ENCODE results near the gene AXIN2.

DNA sequence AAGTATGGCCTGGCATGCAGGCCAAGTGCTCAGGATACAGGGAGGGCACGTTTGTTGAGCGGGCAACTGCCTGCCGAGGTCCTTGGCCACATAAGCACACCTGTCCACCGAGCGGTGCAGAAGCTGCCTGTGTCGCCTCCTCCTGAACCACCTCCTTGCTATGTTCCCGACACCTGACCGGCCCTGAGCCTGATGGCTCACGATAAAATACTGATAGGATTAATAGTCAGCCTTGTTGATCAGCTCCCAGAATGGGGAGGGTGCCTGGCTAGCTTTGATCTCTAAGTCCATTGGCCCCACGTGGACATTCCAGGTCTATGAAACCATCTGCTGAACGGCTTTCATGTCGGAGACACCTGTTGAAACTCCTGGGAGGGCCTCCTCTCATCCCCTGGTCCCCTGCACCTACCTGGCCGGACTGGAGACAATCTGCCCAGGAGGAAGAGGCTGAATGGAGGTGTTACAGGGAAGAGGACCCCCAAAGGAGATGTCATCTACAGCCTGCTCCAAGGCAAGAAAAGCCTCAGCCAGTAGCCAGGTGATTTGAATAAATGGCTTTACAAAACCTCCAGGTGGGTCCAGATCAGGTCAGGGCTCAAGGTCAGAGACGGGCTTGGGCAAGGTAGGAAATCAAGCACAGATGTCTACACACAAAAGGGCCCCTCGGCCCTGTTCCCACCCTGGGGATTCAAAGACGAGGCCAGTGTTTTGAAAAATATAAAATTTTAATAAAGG is 33.4 kb downstream of the AXIN2 start:
- TF ChIP-seq, protein P1, sequence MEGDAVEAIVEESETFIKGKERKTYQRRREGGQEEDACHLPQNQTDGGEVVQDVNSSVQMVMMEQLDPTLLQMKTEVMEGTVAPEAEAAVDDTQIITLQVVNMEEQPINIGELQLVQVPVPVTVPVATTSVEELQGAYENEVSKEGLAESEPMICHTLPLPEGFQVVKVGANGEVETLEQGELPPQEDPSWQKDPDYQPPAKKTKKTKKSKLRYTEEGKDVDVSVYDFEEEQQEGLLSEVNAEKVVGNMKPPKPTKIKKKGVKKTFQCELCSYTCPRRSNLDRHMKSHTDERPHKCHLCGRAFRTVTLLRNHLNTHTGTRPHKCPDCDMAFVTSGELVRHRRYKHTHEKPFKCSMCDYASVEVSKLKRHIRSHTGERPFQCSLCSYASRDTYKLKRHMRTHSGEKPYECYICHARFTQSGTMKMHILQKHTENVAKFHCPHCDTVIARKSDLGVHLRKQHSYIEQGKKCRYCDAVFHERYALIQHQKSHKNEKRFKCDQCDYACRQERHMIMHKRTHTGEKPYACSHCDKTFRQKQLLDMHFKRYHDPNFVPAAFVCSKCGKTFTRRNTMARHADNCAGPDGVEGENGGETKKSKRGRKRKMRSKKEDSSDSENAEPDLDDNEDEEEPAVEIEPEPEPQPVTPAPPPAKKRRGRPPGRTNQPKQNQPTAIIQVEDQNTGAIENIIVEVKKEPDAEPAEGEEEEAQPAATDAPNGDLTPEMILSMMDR (IDR thresholded peaks at IDR 0.05), result no peak
- TF ChIP-seq POLR2A (IDR thresholded peaks at IDR 0.05) (no peak), POLR2AphosphoS5 (IDR thresholded peaks at IDR 0.05; ENCODE audit: insufficient read depth in 1 of 2, low read depth in 1 of 2) (no peak)

Measured in vagina (tissue), 2 donors.